A549 (cell line): ENCODE measurements around the gene GPR26. TPM values are rescaled to one million over a fixed set of nuclear protein-coding genes. Genes with fewer than 3 reads are reported as not detected.

ENCODE experiments used
- ATAC-seq, 2 experiments: fragments of 200-7000 bp in 1 of 2; fragments of >200 bp in 1 of 2; cut with Nextera tagmentation in 1 of 2; cut with Tn5 transposase in 1 of 2; 3 replicates each; pipeline versions ENCODE4 v1.8.0 to v1.9.1; 2018 to 2020; ENCODE audit warnings: mild to moderate bottlenecking in 1 of 2, moderate library complexity in 1 of 2
- CTCF ChIA-PET: fragments of 300-600 bp; sonication (Branson Sonifier 250); formaldehyde crosslinking; extraction: SDS; loops from one replicate; lab custom pipeline; 2021; ENCODE audit warnings: antibody characterized with exemption, inconsistent platforms; lab: Yijun Ruan, JAX
- POLR2A ChIA-PET: fragments of 350-600 bp; formaldehyde crosslinking; extraction: SDS; loops from one replicate; lab custom pipeline; 2021; ENCODE audit warnings: antibody characterized with exemption, inconsistent platforms; lab: Yijun Ruan, JAX
- DNase-seq, 2 experiments: peaks; one replicate each; pipeline versions ENCODE4 v3.0.0 to v3.0.0-alpha.2; 2011 to 2016; ENCODE audit warnings: low read depth in 1 of 2, low spot score in 1 of 2
- FAIRE-seq: peaks from 2 replicates; lab custom pipeline; 2011; peaks lifted over from hg19 to GRCh38; lab: Jason Lieb, UNC
- H3K27ac ChIP-seq, 2 experiments: fragments of >200 bp; sonication (Bioruptor Twin); formaldehyde crosslinking; 3 replicates each; pipeline ENCODE4 v1.5.1; 2016 to 2017
- H3K4me1 ChIP-seq: fragments of >200 bp; sonication (Bioruptor Twin); formaldehyde crosslinking; 3 replicates; pipeline ENCODE4 v1.6.1; 2016
- H3K4me2 ChIP-seq: fragments of >200 bp; sonication (Bioruptor Twin); formaldehyde crosslinking; 3 replicates; pipeline ENCODE4 v1.6.1; 2016
- H3K4me3 ChIP-seq: fragments of >200 bp; sonication (Bioruptor Twin); formaldehyde crosslinking; 3 replicates; pipeline ENCODE4 v1.5.1; 2016
- H3K9me3 ChIP-seq: fragments of >200 bp; sonication (Bioruptor Twin); formaldehyde crosslinking; 3 replicates; pipeline ENCODE4 v1.6.1; 2016
- BHLHE40 ChIP-seq: IDR thresholded peaks from 2 replicates; pipeline ENCODE4 v1.6.1; 2012; ENCODE audit warnings: low read depth, low read length, inconsistent platforms
- CBX2 ChIP-seq: fragments of 200-600 bp; sonication (generic); IDR thresholded peaks from 2 replicates; pipeline ENCODE4 v1.6.1; 2016; ENCODE audit warnings: low read depth, mild to moderate bottlenecking, borderline replicate concordance
- CBX8 ChIP-seq: fragments of 200-600 bp; sonication (generic); IDR thresholded peaks from 2 replicates; pipeline ENCODE4 v1.6.1; 2016
- CEBPB ChIP-seq, 2 experiments: fragments of >200 bp in 1 of 2; sonication (Bioruptor Twin) in 1 of 2; formaldehyde crosslinking in 1 of 2; IDR thresholded peaks; 2 replicates each; pipeline ENCODE4 v1.6.1; 2012 to 2016
- CHD4 ChIP-seq: fragments of 200-600 bp; sonication (generic); IDR thresholded peaks from 2 replicates; pipeline ENCODE4 v1.6.1; 2016; ENCODE audit warnings: antibody characterized with exemption, mild to moderate bottlenecking, borderline replicate concordance
- EHMT2 ChIP-seq: fragments of 200-600 bp; sonication (generic); IDR thresholded peaks from 2 replicates; pipeline ENCODE4 v1.6.1; 2016; ENCODE audit warnings: antibody characterized with exemption, low read depth, mild to moderate bottlenecking, moderate library complexity
- FOSB ChIP-seq: fragments of 250-450 bp; sonication (Bioruptor Pico); IDR thresholded peaks from 2 replicates; pipeline ENCODE4 v1.5.0; 2020; ENCODE audit warnings: mild to moderate bottlenecking, moderate library complexity
- FOSL2 ChIP-seq, 2 experiments: fragments of 450-650 bp in 1 of 2; fragments of >200 bp in 1 of 2; sonication (Bioruptor Twin) in 1 of 2; formaldehyde crosslinking; IDR thresholded peaks; 2 replicates each; pipeline versions ENCODE4 v1.5.0 to v1.6.1; 2016 to 2020; ENCODE audit warnings: mild to moderate bottlenecking in 1 of 2, moderate library complexity in 1 of 2
- FOXS1 ChIP-seq: fragments of 250-450 bp; sonication (Bioruptor Pico); IDR thresholded peaks from 2 replicates; pipeline ENCODE4 v1.5.0; 2020; ENCODE audit warnings: mild to moderate bottlenecking, moderate library complexity
- HDAC2 ChIP-seq: fragments of 200-600 bp; sonication (generic); IDR thresholded peaks from 2 replicates; pipeline ENCODE4 v1.6.1; 2016
- HOXA7 ChIP-seq: fragments of 250-450 bp; sonication (Bioruptor Pico); IDR thresholded peaks from 2 replicates; pipeline ENCODE4 v1.5.0; 2020; ENCODE audit warnings: mild to moderate bottlenecking, moderate library complexity
- HOXB13 ChIP-seq: fragments of 250-450 bp; sonication (Bioruptor Pico); IDR thresholded peaks from 2 replicates; pipeline ENCODE4 v1.5.0; 2020; ENCODE audit warnings: low read depth, mild to moderate bottlenecking, moderate library complexity
- HOXB5 ChIP-seq: fragments of 250-450 bp; sonication (Bioruptor Pico); IDR thresholded peaks from 2 replicates; pipeline ENCODE4 v1.5.0; 2020; ENCODE audit warnings: mild to moderate bottlenecking, moderate library complexity
- JUN ChIP-seq, 2 experiments: fragments of >200 bp; sonication (Bioruptor Twin); formaldehyde crosslinking; IDR thresholded peaks; 2 replicates in 1 of 2; 3 replicates in 1 of 2; pipeline ENCODE4 v1.6.1; 2016 to 2017
- MAFK ChIP-seq: fragments of 450-650 bp; IDR thresholded peaks from 2 replicates; pipeline ENCODE4 v1.6.1; 2014; ENCODE audit not compliant: partially characterized antibody
- MYC ChIP-seq: IDR thresholded peaks from 2 replicates; pipeline ENCODE4 v1.6.1; 2012; ENCODE audit warnings: mild to moderate bottlenecking, inconsistent platforms, low read length, improper control_type of control experiment, borderline replicate concordance
- NFE2L2 ChIP-seq: fragments of 150-350 bp; conservative IDR thresholded peaks from 2 replicates; pipeline ENCODE4 v1.6.1; 2014; ENCODE audit warnings: low read length
- PHF8 ChIP-seq: fragments of 200-600 bp; sonication (generic); IDR thresholded peaks from 2 replicates; pipeline ENCODE4 v1.6.1; 2016; ENCODE audit warnings: low read depth, mild to moderate bottlenecking, antibody characterized with exemption, moderate library complexity, borderline replicate concordance
- POLR2A ChIP-seq: IDR thresholded peaks from 2 replicates; pipeline ENCODE4 v1.6.1; 2012; ENCODE audit warnings: mild to moderate bottlenecking, low read length
- POLR2AphosphoS2 ChIP-seq: conservative IDR thresholded peaks from 2 replicates; pipeline ENCODE4 v1.6.1; 2012; ENCODE audit warnings: low read length, improper control_type of control experiment, inconsistent platforms
- RNF2 ChIP-seq: fragments of 200-600 bp; sonication (generic); IDR thresholded peaks from 2 replicates; pipeline ENCODE4 v1.6.1; 2016; ENCODE audit warnings: low read depth, mild to moderate bottlenecking, antibody characterized with exemption, moderate library complexity, borderline replicate concordance
- SREBF2 ChIP-seq: fragments of 450-650 bp; IDR thresholded peaks from 2 replicates; pipeline ENCODE4 v1.6.1; 2014; ENCODE audit warnings: mild to moderate bottlenecking, moderate library complexity
- TP53 ChIP-seq: fragments of 250-450 bp; sonication (Bioruptor Pico); IDR thresholded peaks from 2 replicates; pipeline ENCODE4 v1.5.0; 2021; ENCODE audit warnings: mild to moderate bottlenecking, moderate library complexity
- ZC3H11A ChIP-seq: fragments of 450-650 bp; IDR thresholded peaks from 2 replicates; pipeline ENCODE4 v1.6.1; 2014; ENCODE audit warnings: antibody characterized with exemption, mild to moderate bottlenecking
- ZFP36 ChIP-seq: fragments of 450-650 bp; IDR thresholded peaks from 2 replicates; pipeline ENCODE4 v1.6.1; 2014; ENCODE audit warnings: borderline replicate concordance; ENCODE audit not compliant: partially characterized antibody
- WGBS: methylation state at CpG from one replicate; pipeline ENCODE4 v1.1.6; 2017; ENCODE audit errors: missing lambda C conversion rate; 5-methylcytosine and 5-hydroxymethylcytosine counted together
- polyA plus RNA-seq, 4 experiments: library from polyadenylated mRNA; depleted of rRNA in 3 of 4; stranded (reverse); fragments of >200 nt; fragmentation: RNase III in 1 of 4; extraction: RNeasy Plus Mini Kit Qiagen cat#74134 plus additional on column Dnase treatment in 1 of 4; gene quantifications; 2 replicates in 3 of 4; 3 replicates in 1 of 4; pipeline ENCODE4 v1.2.3, GENCODE V29; 2011 to 2017
- TF ChIP-seq, protein P1 (sequence below): fragments of >200 bp; sonication (Bioruptor Twin); formaldehyde crosslinking; IDR thresholded peaks from 2 replicates; pipeline ENCODE4 v1.6.1; 2016
- TF ChIP-seq, protein P2 (sequence below): IDR thresholded peaks from 2 replicates; pipeline ENCODE4 v1.6.1; 2012
- TF ChIP-seq, protein P3 (sequence below): fragments of >200 bp; sonication (Bioruptor Twin); formaldehyde crosslinking; IDR thresholded peaks from 3 replicates; pipeline ENCODE4 v1.6.1; 2016

Gene GPR26
- polyA plus RNA-seq, 2 of the 4 experiments (the other 2 are of a cell fraction) = not detected

DNA sequence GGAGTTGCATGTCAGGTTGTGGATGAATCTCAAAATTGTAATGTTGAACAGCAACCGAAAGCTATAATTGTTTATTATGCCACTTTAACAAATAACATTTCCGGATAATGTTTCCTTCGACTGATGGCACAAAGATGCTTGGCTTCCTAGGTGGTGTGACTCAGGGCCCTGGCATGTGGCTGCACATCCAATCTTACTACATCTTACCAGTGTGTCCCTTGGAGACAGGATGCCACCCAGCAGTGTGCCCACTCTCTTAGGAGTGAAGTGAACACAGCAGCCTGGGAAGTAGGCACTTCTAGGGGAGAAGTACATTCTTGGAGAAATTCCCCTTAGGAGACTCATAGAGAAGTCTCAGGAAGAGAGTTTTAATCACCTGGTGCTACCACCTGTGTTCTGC is 33.0 kb upstream of the GPR26 start:
- H3K27ac ChIP-seq = no peak overlapping the region
- ATAC-seq = no peak
- POLR2A ChIA-PET = no interaction called here

DNA sequence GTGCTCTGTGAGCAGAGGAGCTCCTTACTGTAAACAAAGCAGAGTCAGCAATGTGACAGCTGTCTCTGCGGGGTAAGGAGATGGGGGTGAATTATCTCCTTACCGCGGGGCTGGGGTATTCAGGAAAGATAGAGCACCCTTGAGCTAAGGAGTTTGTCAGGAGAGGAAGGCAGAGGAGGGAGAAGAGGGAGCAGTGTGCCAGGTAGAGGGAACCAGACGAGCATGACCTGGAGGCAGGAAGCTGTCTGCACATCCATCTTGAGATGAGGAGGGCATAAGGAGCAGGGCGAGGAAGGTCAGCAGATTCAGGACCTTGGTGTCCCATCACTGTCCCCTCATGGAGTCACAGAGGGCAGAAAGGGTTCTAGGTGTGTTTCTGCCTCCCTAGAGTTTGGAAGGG is 32.5 kb upstream of the GPR26 start:
- WGBS = under 1% methylated on average over 5 of the region's 5 CpGs
- Histone ChIP-seq H3K9me3 (no peaks in the 10 kb centered on the region), H3K27ac (no peak overlapping the region), H3K4me1 (no peaks in the 10 kb centered on the region), H3K4me2 (no peak overlapping the region), H3K4me3 (no peak overlapping the region)
- DNase-seq = no peak
- TF ChIP-seq TP53 (CRISPR knock-in tag) = no peak
- TF ChIP-seq NFE2L2 = no peak
- TF ChIP-seq ZFP36 = no peak
- TF ChIP-seq CBX2 = no peak
- TF ChIP-seq CEBPB (IDR thresholded peaks at IDR 0.05) = no peak
- no peak for TF ChIP-seq HOXB13
- TF ChIP-seq CHD4 = no peak
- no peak for TF ChIP-seq RNF2
- TF ChIP-seq FOSL2 (IDR thresholded peaks at IDR 0.05) = no peak
- TF ChIP-seq FOSL2 (CRISPR knock-in tag; IDR thresholded peaks at IDR 0.05) = no peak
- no peak for TF ChIP-seq MYC
- no peak for TF ChIP-seq HDAC2
- TF ChIP-seq, protein P1, sequence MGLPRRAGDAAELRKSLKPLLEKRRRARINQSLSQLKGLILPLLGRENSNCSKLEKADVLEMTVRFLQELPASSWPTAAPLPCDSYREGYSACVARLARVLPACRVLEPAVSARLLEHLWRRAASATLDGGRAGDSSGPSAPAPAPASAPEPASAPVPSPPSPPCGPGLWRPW = no peak
- no peak for TF ChIP-seq FOSB (CRISPR knock-in tag)
- TF ChIP-seq MAFK = no peak
- no peak for TF ChIP-seq HOXA7 (CRISPR knock-in tag)
- POLR2A ChIA-PET = no interaction called here
- no peak for FAIRE-seq
- ATAC-seq = no peak
- CTCF ChIA-PET = interaction anchor here (1.2 to 1.3 kb wide), 2 partner anchors 11 kb away, joined by 3 read pairs; no protein-coding TSS in a partner anchor

More for the DNA sequence above, 33.0 kb upstream of the GPR26 start:
- Histone ChIP-seq H3K4me1 (no peaks in the 10 kb centered on the region), H3K4me2 (no peak overlapping the region), H3K4me3 (no peak overlapping the region), H3K9me3 (no peaks in the 10 kb centered on the region)
- CTCF ChIA-PET = interaction anchor here (1.2 to 1.3 kb wide), 2 partner anchors 11 kb away, joined by 3 read pairs; no protein-coding TSS in a partner anchor
- TF ChIP-seq POLR2AphosphoS2 = no peak
- TF ChIP-seq CEBPB (IDR thresholded peaks at IDR 0.05) = no peak
- TF ChIP-seq FOXS1 = no peak
- no peak for TF ChIP-seq CBX8
- TF ChIP-seq HOXB5 (CRISPR knock-in tag) = no peak
- TF ChIP-seq ZFP36 = no peak
- TF ChIP-seq RNF2 = no peak
- no peak for TF ChIP-seq JUN (IDR thresholded peaks at IDR 0.05)
- no peak for TF ChIP-seq FOSL2 (IDR thresholded peaks at IDR 0.05)
- no peak for TF ChIP-seq FOSL2 (CRISPR knock-in tag; IDR thresholded peaks at IDR 0.05)
- no peak for TF ChIP-seq ZC3H11A
- TF ChIP-seq, protein P2, sequence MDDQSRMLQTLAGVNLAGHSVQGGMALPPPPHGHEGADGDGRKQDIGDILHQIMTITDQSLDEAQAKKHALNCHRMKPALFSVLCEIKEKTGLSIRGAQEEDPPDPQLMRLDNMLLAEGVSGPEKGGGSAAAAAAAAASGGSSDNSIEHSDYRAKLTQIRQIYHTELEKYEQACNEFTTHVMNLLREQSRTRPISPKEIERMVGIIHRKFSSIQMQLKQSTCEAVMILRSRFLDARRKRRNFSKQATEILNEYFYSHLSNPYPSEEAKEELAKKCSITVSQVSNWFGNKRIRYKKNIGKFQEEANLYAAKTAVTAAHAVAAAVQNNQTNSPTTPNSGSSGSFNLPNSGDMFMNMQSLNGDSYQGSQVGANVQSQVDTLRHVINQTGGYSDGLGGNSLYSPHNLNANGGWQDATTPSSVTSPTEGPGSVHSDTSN = no peak
- TF ChIP-seq EHMT2 = no peak
- no peak for TF ChIP-seq BHLHE40
- no peak for TF ChIP-seq MAFK
- TF ChIP-seq, protein P3, sequence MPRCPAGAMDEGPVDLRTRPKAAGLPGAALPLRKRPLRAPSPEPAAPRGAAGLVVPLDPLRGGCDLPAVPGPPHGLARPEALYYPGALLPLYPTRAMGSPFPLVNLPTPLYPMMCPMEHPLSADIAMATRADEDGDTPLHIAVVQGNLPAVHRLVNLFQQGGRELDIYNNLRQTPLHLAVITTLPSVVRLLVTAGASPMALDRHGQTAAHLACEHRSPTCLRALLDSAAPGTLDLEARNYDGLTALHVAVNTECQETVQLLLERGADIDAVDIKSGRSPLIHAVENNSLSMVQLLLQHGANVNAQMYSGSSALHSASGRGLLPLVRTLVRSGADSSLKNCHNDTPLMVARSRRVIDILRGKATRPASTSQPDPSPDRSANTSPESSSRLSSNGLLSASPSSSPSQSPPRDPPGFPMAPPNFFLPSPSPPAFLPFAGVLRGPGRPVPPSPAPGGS = no peak
- no peak for TF ChIP-seq NFE2L2
- no peak for TF ChIP-seq PHF8
- TF ChIP-seq SREBF2 = no peak
- TF ChIP-seq POLR2A = no peak
- DNase-seq = no peak
- no peak for FAIRE-seq
- 26% methylated on average over 3 of the region's 3 CpGs for WGBS
